Fibroblast of mammary gland (primary cell): ENCODE data around the gene NFS1.

ENCODE experiments used
- DNase-seq: peaks from one replicate; pipeline ENCODE4 v3.0.0-alpha.2; 2010; ENCODE audit warnings: low read depth
- H3K4me3 ChIP-seq: 2 replicates; pipeline ENCODE4 v1.5.1; 2011; ENCODE audit warnings: low read depth, mild to moderate bottlenecking, low read length, moderate library complexity; ENCODE audit not compliant: control insufficient read depth
- TF ChIP-seq, protein P1 (sequence below): conservative IDR thresholded peaks from 2 replicates; pipeline ENCODE4 v1.5.1; 2011; ENCODE audit warnings: low read depth, low read length, inconsistent platforms; ENCODE audit not compliant: control insufficient read depth, insufficient read depth

The NFS1 gene

DNA sequence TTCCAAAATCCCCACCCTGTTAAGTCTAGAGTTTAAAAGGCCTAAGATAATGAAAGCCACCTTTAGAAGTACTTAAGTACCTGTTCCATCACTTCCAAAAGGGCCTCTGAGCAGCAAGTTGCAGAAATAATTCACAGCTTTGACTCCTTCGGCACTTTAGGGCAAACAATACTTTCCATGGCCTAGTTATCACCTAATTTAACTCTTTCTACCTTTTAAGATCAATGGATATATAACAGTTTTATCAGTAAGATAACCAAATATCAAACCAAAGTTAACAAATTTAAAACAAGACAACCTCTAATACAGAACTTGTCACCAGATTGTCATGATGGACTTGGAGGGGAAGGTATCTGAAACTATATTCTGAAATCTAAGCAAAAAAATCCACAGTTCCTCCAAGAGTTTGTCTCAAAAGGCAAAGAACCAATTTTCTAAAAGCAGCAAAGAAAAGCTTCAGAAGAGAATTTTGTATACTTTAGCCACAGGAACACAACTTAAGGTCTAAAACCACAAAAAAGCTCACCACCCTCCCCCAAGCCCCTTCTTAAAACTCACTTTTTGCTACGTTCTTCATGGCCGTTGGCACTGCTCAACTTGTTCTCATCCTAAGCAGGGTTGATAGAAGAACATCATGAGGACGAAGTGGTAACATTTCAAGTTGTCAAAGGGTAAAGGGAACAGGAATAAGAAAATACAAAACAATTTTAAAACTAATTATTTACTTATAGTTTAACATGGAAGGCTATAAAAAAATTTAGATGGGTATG lies 39.4 kb upstream of the NFS1 start:
- peak overlapping the region; percentile 96 for H3K4me3 ChIP-seq
- no peak for DNase-seq
- TF ChIP-seq, protein P1, sequence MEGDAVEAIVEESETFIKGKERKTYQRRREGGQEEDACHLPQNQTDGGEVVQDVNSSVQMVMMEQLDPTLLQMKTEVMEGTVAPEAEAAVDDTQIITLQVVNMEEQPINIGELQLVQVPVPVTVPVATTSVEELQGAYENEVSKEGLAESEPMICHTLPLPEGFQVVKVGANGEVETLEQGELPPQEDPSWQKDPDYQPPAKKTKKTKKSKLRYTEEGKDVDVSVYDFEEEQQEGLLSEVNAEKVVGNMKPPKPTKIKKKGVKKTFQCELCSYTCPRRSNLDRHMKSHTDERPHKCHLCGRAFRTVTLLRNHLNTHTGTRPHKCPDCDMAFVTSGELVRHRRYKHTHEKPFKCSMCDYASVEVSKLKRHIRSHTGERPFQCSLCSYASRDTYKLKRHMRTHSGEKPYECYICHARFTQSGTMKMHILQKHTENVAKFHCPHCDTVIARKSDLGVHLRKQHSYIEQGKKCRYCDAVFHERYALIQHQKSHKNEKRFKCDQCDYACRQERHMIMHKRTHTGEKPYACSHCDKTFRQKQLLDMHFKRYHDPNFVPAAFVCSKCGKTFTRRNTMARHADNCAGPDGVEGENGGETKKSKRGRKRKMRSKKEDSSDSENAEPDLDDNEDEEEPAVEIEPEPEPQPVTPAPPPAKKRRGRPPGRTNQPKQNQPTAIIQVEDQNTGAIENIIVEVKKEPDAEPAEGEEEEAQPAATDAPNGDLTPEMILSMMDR: no peak

DNA sequence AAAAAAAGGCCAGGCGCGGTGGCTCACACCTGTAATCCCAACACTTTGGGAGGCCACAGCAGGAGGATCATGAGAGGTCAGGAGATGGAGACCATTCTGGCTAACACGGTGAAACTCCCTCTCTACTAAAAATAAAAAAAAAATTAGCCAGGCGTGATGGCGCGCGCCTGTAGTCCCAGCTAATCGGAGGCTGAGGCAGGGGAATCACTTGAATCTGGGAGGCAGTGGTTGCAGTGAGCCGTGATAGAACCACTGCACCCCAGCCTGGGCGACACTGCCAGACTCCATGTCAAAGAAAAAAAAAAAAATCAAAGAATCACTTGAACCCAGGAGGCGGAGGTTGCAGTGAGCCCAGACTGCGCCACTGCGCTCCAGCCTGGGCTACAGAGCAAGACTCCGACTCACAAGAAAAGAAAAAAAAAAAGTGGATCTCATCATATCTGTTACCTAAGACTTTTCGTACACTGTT lies 38.7 kb upstream of the NFS1 start:
- TF ChIP-seq, protein P1: no peak
- no peak overlapping the region for H3K4me3 ChIP-seq
- DNase-seq: no peak

DNA sequence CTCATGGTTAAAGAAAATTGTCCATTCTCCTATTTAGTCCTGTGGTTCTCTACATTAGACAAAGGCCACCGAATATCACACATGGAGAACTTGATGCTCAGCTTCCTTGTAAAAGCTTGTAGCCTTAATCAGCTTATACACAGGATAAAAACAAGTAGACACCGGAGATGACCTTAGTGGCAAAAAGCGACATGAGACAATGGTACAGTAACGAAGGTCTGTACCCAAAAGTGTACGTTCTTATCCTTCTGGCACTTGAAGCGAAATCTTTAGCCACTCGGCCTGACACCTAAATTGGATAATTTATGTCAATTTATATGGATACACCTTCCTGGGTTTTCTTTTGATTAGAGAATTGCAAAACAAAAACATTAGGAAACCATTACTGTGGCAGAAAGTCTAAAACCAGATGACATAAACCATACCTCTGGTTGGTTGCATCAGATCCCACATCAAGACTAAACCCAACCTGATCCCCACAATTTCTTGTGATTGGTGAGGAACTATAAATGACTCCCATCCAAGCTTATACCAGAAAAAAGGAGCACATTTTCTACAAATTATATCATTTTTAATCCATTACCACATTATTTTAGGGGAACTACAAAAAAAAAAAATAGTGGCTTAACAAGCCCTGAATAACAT lies 36.8 kb upstream of the NFS1 start:
- DNase-seq: peak; percentile 47
- H3K4me3 ChIP-seq: no peak overlapping the region
- TF ChIP-seq, protein P1: no peak

DNA sequence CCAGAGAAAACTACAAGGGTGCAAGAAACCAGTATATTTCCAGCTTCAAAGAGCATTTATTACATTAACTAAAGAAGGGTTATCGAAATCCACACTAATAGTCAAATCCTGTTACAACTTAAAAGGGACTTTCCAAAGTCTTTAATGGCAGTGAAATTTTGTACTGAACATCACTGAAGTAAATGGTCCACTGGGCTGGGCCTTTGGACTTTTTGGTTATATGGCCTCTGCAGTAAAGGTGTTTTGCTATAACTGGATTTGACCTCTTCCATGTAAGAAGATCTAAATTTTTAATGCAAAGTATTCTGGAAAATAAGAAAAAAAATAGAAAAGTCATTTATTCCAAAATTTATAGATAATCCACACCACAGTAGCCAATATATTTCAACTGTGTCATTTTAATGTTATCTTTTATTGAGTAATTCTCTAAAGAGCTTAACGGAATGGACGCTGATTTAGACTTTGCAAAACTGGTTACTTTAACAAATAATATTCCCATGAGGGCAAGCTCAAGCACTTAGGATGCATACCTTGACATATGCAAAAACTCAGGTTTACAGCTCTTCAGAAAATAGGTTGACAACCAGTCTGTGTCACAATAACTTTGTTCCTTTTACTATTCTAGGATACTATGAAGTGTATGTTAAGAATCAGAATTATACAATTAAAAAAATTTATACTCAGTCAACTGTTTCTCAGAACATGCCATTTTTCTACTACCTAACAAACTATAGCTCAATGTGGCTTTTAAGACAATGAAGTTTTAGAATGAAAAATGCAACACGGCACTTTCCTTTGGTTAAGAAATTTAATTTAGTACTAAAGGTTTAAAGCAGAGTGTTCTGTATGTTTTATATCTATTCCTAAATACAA lies 35.9 kb upstream of the NFS1 start:
- TF ChIP-seq, protein P1: no peak
- H3K4me3 ChIP-seq: no peak overlapping the region
- DNase-seq: no peak

DNA sequence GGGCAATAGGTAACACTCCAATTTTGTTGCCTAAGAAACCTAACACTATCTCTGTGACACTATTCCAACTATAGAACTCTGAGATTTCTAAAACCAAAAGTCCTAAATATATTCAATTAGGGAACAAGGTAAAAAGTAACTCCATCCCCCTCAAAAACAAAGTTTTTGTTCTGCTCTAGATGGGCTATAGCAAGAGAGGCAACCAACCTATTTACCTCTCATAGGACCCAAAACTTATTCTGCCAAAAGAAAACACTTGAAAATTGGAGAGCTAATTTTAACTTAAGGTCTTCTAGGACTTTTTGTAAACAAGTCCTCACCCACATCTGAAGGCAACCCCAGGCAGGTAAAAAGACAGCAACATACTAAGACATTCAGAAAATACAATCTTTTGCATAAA lies 35.2 kb upstream of the NFS1 start:
- no peak overlapping the region for H3K4me3 ChIP-seq
- DNase-seq: no peak
- TF ChIP-seq, protein P1: no peak

DNA sequence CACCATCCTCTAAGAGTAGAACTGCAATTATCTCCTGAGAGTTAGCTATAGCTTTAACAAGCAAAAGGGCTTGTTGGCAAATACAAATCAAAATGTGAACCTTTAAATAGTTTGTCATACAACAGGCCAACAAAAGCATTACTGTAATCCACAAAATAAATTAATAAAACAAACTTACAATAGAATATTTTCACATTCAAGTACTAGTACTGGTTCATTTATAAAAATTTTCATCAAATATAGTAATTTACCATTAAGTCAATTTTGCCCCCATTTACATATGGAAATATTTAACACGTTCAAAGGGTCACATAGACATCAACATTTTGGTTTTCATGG lies 33.5 kb upstream of the NFS1 start:
- no peak overlapping the region for H3K4me3 ChIP-seq
- no peak for DNase-seq
- TF ChIP-seq, protein P1: no peak
